Memory B cell (primary cell): Measurements from ENCODE around the gene CACHD1.

Experiments used
- ATAC-seq: fragments of 150-1000 bp; cut with Tn5 transposase; 2 replicates; pipeline ENCODE4 v1.10.0; 2021; ENCODE audit warnings: low read depth, mild to moderate bottlenecking, moderate library complexity
- DNase-seq, 2 donors: peaks; one replicate each; pipeline ENCODE4 v3.0.0; 2022; ENCODE audit warnings: low spot score in 2 of 2
- H3K27ac Mint-ChIP-seq: one replicate; pipeline ENCODE4 v1.8.0; 2022; ENCODE audit warnings: mild to moderate bottlenecking, moderate library complexity, mixed read lengths
- H3K27me3 Mint-ChIP-seq: one replicate; pipeline ENCODE4 v1.8.0; 2022; ENCODE audit warnings: mixed read lengths
- H3K36me3 Mint-ChIP-seq: one replicate; pipeline ENCODE4 v1.8.0; 2022; ENCODE audit warnings: mild to moderate bottlenecking, mixed read lengths
- H3K4me1 Mint-ChIP-seq: one replicate; pipeline ENCODE4 v1.8.0; 2022; ENCODE audit warnings: mixed read lengths
- H3K4me3 Mint-ChIP-seq: one replicate; pipeline ENCODE4 v1.8.0; 2022; ENCODE audit warnings: mild to moderate bottlenecking, moderate library complexity, mixed read lengths
- H3K9me3 Mint-ChIP-seq: one replicate; pipeline ENCODE4 v1.8.0; 2022; ENCODE audit warnings: mixed read lengths

The CACHD1 gene

DNA sequence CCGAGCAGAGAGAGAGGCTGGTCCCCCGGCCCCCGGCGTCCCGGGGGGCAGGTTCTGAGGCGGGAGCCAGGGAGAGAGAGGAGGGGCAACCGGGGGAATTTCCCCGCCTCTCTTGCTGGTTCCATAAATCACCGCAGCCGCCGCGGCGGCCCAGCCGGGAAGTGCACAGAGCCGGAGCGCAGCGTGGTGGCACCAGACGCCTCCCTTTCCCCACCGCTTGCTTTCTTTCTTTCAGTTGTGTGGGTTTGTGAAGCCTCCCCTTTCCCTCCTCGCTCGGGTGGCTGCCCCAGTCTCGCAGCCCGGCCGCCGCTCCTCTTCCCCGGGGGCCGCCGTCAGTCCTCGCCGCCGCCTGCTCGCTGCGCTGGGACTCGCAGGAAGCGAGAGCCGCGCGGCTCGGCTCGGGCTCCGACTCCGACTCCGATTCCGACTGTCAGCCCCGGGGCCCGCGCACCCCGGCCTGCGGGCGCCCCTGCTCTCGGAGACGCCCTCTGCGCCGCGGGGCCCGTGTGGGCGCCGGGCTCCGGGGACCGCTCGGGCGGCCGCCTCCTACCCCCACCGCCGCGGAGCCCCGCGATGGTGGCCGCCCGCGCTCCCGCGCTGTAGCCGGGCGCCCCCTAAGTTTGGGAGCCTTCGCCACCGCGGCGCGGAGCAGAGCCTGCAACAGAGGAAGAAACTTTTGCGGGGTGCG is at the start of gene CACHD1:
TSS of gene CACHD1 (plus strand) at position 153 of the 688 bp plus-strand sequence. CDS start 616 bp downstream, outside the sequence.
- H3K4me1 Mint-ChIP-seq = peaks cover 13% of the 10 kb centered on the region
- no peak within 1 kb of the TSS for H3K27ac Mint-ChIP-seq
- H3K9me3 Mint-ChIP-seq = no peaks in the 10 kb centered on the region
- peaks cover 26% of the 10 kb centered on the region for H3K27me3 Mint-ChIP-seq
- H3K4me3 Mint-ChIP-seq = peak within 1 kb of the TSS; percentile 86
- DNase-seq (peak in 1 of 2 donors; percentile 20), ATAC-seq (peak; percentile 67)
- H3K36me3 Mint-ChIP-seq = no peaks in the 10 kb centered on the region

DNA sequence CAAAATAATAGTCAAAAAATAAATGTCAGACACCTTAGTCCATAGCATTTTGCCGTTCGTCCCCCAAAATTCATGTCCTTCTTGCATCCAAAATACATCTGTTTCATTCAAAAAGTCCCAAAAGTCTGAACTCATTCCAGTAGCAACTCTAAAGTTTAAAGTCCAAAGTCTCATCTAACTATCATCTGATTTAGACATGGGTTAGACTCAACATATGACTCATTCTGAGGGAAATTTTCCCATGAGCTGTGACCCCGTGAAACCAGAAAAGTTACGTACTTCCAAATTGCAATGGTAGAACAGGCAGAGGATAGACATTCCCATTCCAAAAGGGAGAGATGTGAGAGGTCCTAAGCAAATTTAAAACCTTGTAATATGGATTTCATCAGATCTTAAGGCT is 48.6 kb upstream of the CACHD1 start:
- H3K9me3 Mint-ChIP-seq = no peaks in the 10 kb centered on the region
- DNase-seq (no peak), ATAC-seq (no peak)
- H3K27ac Mint-ChIP-seq = no peak overlapping the region
- H3K36me3 Mint-ChIP-seq = no peaks in the 10 kb centered on the region
- peaks cover 2% of the 10 kb centered on the region for H3K27me3 Mint-ChIP-seq
- H3K4me3 Mint-ChIP-seq = no peak overlapping the region
- H3K4me1 Mint-ChIP-seq = no peaks in the 10 kb centered on the region

DNA sequence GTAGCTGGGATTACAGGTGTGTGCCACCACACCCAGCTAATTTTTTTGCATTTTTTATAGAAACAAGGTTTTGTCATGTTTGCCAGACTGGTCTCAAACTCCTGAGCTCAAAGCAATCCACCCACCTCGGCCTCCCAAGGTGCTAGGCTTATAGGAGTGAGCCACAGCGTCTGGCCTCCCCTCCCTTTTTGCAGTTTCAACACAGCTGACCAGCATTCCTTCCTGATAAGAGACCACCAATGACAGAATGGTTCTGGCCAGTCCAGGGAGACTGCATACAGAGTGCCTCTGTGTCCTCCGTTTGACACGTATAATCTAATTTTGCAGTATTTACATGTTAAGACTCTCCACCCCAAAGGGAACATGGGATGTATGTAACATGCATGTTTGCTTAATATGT is 46.4 kb upstream of the CACHD1 start:
- H3K27ac Mint-ChIP-seq = no peak overlapping the region
- H3K9me3 Mint-ChIP-seq = no peaks in the 10 kb centered on the region
- no peak for DNase-seq
- H3K4me3 Mint-ChIP-seq = no peak overlapping the region
- no peaks in the 10 kb centered on the region for H3K36me3 Mint-ChIP-seq
- H3K4me1 Mint-ChIP-seq = no peaks in the 10 kb centered on the region
- no peak for ATAC-seq
- peaks cover 2% of the 10 kb centered on the region for H3K27me3 Mint-ChIP-seq

DNA sequence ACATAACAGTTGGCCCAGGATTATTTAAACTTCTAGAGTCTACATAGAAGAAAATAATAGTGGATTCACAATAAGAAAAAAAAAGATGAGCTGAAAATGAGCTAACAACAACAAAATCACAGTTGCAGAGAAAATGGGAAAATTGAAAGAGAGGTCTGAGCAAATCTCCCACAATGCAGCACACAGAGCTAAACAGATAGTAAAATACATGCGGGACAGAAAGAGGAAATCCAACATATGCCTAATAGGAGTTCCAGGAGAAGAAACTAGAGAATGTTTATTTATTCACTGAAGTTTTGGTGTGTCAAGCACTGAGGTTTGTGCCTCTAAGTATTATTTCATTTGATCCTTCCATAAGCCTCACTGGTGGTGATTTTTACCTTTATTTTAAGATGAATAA is 45.5 kb upstream of the CACHD1 start:
- Mint-ChIP-seq H3K27me3 (peaks cover 2% of the 10 kb centered on the region), H3K36me3 (no peaks in the 10 kb centered on the region), H3K27ac (no peak overlapping the region), H3K9me3 (no peaks in the 10 kb centered on the region), H3K4me1 (no peaks in the 10 kb centered on the region), H3K4me3 (no peak overlapping the region)
- ATAC-seq = no peak
- no peak for DNase-seq

DNA sequence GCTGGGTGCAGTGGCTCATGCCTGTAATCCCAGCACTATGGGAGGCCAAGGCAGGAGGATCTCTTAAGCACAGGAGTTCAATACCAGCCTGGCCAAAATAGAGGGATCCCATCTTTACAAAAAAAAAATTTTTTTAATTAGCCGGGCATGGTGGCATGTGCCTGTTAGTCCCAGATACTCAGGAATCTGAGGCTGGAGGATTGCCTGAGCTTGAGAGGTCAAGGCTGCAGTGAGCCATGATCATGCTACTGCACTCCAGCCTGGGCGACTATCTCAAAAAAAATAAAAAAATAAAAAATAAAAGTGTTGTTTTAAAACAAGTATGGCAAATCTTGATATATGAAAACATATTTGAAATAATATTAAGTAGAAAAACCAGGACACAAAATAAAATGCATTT is 44.4 kb upstream of the CACHD1 start:
- ATAC-seq (no peak), DNase-seq (no peak)
- Mint-ChIP-seq H3K9me3 (no peaks in the 10 kb centered on the region), H3K4me1 (no peaks in the 10 kb centered on the region), H3K36me3 (no peaks in the 10 kb centered on the region), H3K27me3 (peaks cover 4% of the 10 kb centered on the region), H3K4me3 (no peak overlapping the region), H3K27ac (no peak overlapping the region)

DNA sequence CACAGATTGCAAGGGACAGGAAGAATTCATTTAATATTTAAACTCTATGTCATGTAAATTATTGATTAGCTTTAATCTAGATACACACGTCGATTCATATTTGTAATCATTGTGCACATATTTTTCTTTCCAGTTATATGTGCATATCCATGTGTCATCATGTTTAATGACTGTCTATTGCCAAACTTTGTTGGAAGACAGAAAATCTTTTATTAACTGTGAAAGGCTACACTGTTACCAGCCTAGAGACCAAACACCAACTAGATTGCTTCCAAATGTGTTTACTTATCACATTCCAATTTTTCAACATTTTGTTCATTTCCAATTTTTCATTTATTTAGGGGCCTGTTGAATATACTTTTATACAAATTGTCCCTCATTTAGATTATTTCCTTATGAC is 43.2 kb upstream of the CACHD1 start:
- Mint-ChIP-seq H3K27me3 (peaks cover 4% of the 10 kb centered on the region), H3K27ac (no peak overlapping the region), H3K36me3 (no peaks in the 10 kb centered on the region), H3K4me3 (no peak overlapping the region), H3K9me3 (no peaks in the 10 kb centered on the region), H3K4me1 (no peaks in the 10 kb centered on the region)
- no peak for DNase-seq
- ATAC-seq = no peak

DNA sequence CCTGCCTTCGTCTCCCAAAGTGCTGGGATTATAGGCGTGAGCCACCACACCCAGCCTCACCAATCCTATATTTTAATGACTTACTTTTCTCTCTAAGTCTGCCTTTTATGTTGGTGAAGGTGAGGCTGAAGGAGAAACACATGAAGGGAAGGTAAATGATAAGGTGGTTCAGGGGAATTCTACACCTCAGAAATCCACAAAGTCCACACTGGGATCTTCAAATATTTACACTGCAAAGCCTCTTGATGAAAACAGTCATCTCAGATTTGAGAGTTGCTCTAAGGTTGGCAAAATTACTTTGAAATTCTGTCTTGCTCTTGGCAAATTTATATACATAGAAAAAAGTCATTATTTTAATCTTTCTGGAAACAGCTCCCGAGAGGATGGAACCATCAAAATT is 42.0 kb upstream of the CACHD1 start:
- H3K36me3 Mint-ChIP-seq = no peaks in the 10 kb centered on the region
- DNase-seq = no peak
- no peak for ATAC-seq
- H3K9me3 Mint-ChIP-seq = no peaks in the 10 kb centered on the region
- no peak overlapping the region for H3K4me3 Mint-ChIP-seq
- H3K27ac Mint-ChIP-seq = no peak overlapping the region
- peaks cover 2% of the 10 kb centered on the region for H3K27me3 Mint-ChIP-seq
- H3K4me1 Mint-ChIP-seq = no peaks in the 10 kb centered on the region

DNA sequence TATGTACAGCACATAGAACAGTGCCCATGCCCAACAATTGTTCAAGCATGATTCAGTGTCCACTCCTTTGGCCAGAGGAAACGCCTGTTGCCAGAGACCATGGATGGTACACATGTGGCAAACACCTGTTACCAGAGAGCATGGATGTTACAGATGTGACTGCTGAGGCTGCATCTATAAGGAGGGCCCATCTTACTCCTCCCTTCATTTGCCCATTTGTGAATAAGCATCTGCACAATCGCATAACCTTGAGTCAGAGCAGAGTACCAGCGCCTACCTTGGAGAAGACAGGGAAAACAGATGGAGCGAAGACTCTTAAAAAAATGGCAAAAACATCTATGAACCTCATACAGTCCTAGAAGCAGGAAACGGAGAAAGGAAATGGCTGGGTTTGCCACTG is 36.6 kb upstream of the CACHD1 start:
- Mint-ChIP-seq H3K4me3 (no peak overlapping the region), H3K27me3 (peaks cover 7% of the 10 kb centered on the region), H3K36me3 (no peaks in the 10 kb centered on the region), H3K27ac (no peak overlapping the region), H3K9me3 (no peaks in the 10 kb centered on the region), H3K4me1 (no peaks in the 10 kb centered on the region)
- DNase-seq = no peak
- ATAC-seq = no peak

DNA sequence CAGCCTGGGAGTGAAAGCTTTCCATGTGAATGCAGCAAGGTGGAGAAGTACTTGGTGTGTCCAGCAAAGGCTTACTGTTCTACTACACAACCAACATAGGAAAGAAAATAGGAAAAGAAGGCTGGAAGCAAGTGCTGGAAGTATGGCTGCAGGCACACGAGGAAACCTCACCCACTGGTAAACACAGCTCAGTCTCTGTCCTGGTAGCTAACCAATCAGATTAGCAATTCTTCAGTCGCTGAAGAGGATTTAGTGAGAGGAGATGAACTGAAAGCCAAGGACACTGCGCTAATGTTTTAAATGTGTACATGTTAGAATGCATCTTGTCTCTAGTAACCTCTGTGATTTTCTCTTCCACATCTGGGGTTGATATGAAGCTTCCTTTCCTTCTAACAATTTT is 36.2 kb upstream of the CACHD1 start:
- peaks cover 7% of the 10 kb centered on the region for H3K27me3 Mint-ChIP-seq
- no peaks in the 10 kb centered on the region for H3K9me3 Mint-ChIP-seq
- ATAC-seq (no peak), DNase-seq (no peak)
- no peaks in the 10 kb centered on the region for H3K36me3 Mint-ChIP-seq
- H3K4me1 Mint-ChIP-seq = no peaks in the 10 kb centered on the region
- no peak overlapping the region for H3K27ac Mint-ChIP-seq
- no peak overlapping the region for H3K4me3 Mint-ChIP-seq

DNA sequence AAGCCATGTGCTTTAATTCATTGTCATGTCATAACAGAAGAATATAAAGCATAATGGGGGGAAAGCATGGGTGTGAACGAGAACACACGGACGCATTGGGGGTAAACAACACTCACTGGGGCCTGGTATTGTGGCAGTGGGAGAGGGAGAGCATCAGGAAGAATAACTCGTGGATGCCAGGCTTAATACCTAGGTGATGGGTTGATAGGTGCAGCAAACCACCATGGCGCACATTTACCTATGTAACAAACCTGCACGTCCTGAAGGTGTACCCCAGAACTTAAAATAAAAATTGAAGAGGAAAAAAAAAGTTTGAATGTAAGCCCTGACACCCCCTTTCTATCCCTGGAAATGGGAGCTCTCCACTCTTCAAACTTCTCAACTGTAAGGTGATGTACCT is 34.9 kb upstream of the CACHD1 start:
- ATAC-seq (no peak), DNase-seq (no peak)
- no peaks in the 10 kb centered on the region for H3K4me1 Mint-ChIP-seq
- no peaks in the 10 kb centered on the region for H3K36me3 Mint-ChIP-seq
- no peak overlapping the region for H3K27ac Mint-ChIP-seq
- H3K27me3 Mint-ChIP-seq = peaks cover 5% of the 10 kb centered on the region
- no peak overlapping the region for H3K4me3 Mint-ChIP-seq
- peaks cover 5% of the 10 kb centered on the region for H3K9me3 Mint-ChIP-seq

DNA sequence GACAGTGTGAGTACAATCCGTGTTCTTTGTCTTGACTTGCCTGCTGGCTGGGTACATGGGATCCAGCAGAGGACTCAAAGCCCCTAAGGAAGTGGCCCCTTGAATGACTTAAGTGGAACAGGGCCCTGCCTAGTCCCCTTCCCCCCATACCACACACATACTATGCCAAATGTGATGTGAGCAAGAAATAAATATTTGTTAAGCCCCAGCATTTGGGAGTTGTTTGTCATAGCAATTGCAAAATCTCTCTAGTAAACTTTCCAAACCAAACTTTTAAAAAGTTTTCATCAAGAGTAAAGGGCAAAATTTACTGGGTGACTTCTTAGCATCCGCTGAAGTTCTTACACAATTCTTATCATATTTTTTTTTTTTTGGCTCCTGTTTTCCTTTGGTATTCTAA is 32.5 kb upstream of the CACHD1 start:
- ATAC-seq (no peak), DNase-seq (no peak)
- no peak overlapping the region for H3K4me3 Mint-ChIP-seq
- H3K36me3 Mint-ChIP-seq = no peaks in the 10 kb centered on the region
- H3K27ac Mint-ChIP-seq = no peak overlapping the region
- peaks cover 5% of the 10 kb centered on the region for H3K27me3 Mint-ChIP-seq
- peaks cover 5% of the 10 kb centered on the region for H3K9me3 Mint-ChIP-seq
- no peaks in the 10 kb centered on the region for H3K4me1 Mint-ChIP-seq

DNA sequence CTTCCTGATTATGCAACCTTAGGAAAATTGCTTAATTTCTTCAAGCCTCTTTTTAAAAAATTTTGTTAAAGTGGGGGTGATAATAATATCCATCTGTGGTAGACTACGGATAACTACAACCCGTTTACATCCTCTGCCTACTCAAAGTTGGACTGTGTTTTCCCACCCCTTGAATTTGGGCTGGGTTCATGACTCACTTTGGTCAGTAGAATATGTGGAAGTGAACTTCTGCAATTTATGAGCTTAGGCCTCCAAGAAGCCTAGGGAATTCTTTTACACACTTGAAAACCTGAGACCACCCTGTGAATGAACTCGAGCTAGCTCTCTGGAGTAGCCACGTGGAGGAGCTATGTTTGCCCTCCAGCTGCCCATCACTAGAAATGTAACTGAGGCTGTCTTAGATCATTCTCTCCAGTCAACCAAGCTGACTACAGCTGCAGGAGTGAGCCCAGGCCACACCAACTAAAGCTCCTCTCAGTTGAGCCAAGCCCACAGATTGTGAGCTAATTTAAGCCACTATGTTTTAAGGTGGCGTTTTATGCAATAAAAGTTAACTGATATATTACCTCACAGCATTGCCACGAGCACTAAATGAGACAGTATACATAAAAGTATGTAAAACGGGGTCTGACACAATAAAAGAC is 29.6 kb upstream of the CACHD1 start:
- Mint-ChIP-seq H3K4me1 (no peaks in the 10 kb centered on the region), H3K9me3 (peaks cover 8% of the 10 kb centered on the region), H3K27ac (no peak overlapping the region), H3K27me3 (peaks cover 5% of the 10 kb centered on the region), H3K36me3 (no peaks in the 10 kb centered on the region), H3K4me3 (no peak overlapping the region)
- DNase-seq (no peak), ATAC-seq (no peak)

DNA sequence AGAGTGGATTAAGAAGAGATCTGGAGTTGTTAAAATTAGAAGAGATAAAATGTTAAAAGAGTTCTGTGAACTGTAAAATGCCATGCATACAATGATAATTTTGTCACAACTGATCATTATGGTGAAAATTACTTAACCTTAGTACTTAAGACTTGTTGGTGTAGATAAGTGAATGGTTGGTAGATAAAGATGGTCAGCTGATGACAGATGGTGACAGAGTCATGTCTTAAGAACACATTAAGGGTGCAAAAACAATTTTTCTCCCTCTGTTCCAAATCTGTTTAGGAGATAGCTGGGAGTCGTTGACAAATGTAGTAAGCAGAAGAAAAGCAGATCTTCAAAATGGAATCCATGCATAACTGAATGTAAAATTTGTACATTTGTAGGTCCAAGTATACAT is 18.5 kb upstream of the CACHD1 start:
- DNase-seq = no peak
- Mint-ChIP-seq H3K27ac (no peak overlapping the region), H3K36me3 (no peaks in the 10 kb centered on the region), H3K9me3 (no peaks in the 10 kb centered on the region), H3K4me1 (no peaks in the 10 kb centered on the region), H3K27me3 (peaks cover 6% of the 10 kb centered on the region), H3K4me3 (no peak overlapping the region)
- ATAC-seq = no peak

DNA sequence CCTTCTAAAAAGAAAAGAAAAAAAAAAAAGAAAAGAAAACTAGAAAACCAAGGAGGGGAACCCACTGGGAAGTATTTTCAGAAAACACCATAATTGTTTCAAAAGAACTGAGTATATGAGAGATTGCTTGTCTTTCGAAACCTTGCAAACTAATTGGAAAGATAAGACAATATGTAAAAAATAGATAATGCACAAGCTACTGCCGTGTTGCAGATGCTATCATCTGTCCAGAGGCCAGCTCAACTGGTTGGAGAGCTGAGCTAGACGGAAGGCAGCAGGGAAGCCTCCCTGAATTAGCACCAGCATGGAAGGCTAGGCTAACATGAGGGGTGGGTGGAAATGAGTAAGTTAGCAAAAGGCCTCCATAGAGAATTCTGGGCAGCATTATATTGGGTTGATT is 16.2 kb upstream of the CACHD1 start:
- peaks cover 5% of the 10 kb centered on the region for H3K27me3 Mint-ChIP-seq
- no peaks in the 10 kb centered on the region for H3K9me3 Mint-ChIP-seq
- DNase-seq = no peak
- no peak overlapping the region for H3K4me3 Mint-ChIP-seq
- ATAC-seq = no peak
- no peaks in the 10 kb centered on the region for H3K4me1 Mint-ChIP-seq
- H3K27ac Mint-ChIP-seq = no peak overlapping the region
- no peaks in the 10 kb centered on the region for H3K36me3 Mint-ChIP-seq

DNA sequence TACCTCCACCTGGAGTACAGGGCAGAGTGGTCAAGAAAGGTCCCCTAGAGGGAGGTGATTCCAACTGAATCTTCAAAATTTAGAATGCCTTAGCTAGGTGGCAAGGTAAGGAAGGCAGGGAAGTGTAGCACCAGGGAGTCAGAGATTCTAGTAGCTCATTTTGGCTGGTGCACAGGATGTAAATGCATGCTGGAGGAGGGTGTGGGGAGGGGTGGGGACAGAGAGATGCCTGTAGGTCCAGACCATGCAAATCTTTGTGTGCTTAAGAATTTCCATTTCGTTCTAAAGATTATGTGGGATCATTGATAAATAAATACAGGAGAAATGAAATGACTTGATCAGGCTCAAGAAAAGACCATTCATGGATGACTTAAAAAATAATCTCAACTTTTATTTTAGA is 11.0 kb upstream of the CACHD1 start:
- Mint-ChIP-seq H3K27me3 (peaks cover 7% of the 10 kb centered on the region), H3K27ac (no peak overlapping the region), H3K9me3 (no peaks in the 10 kb centered on the region), H3K36me3 (no peaks in the 10 kb centered on the region), H3K4me1 (no peaks in the 10 kb centered on the region), H3K4me3 (no peak overlapping the region)
- DNase-seq (no peak), ATAC-seq (no peak)
